ENCODE measurements around the gene CAVIN2. TPM values are rescaled to one million over a fixed set of nuclear protein-coding genes. Genes with fewer than 3 reads are reported as not detected.

Gene CAVIN2
- total and polyA plus RNA-seq, 9 of the 15 experiments (the other 6 are each of a cell fraction or from before 2014, with no cell fraction given), result 20.6 to 92.4 (median 69.0) TPM

- ATAC-seq (no peak), DNase-seq (ENCODE audit: extremely low read depth in 1 of 4, low spot score in 3 of 4) (no peak), FAIRE-seq (no peak)
- intact Hi-C loops (cut with micrococcal nuclease) (no loop called here), in situ Hi-C loops (cut with MboI) (loop anchor here (10.0 kb wide), 1 partner anchor 246 kb away; no protein-coding TSS in a partner anchor)
- H2AFZ ChIP-seq (ENCODE audit: low read depth, low read length), result no peak overlapping the region
- no peaks in the 10 kb centered on the region for H3K36me3 ChIP-seq (ENCODE audit: control insufficient read depth, insufficient read depth, low read length)
- H3K9me1 ChIP-seq (ENCODE audit: control insufficient read depth, insufficient read depth, low read length), result no peaks in the 10 kb centered on the region
- H3K9ac ChIP-seq (ENCODE audit: insufficient read depth in 1 of 2, low read depth in 2 of 2, low read length in 2 of 2), result no peak overlapping the region
- H3K4me1 ChIP-seq (replicated peaks in 1 of 2; ENCODE audit: control insufficient read depth in 2 of 2, insufficient read depth in 2 of 2, low read length in 2 of 2), result peaks cover 0 to 7% of the 10 kb centered on the region in 2 experiments; a peak in 1 of 5 replicates
- WGBS (ENCODE audit: insufficient coverage, low coverage, missing lambda C conversion rate), result 0% methylated on average over 1 of the region's 1 CpG
- POLR2A ChIA-PET, result no interaction called here
- no peaks in the 10 kb centered on the region for H3K79me2 ChIP-seq (ENCODE audit: control insufficient read depth, insufficient read depth, low read length)
- no peak overlapping the region for H3K27ac ChIP-seq (ENCODE audit: extremely low read depth, low read depth, low read length)
- no peak overlapping the region for H3K4me3 ChIP-seq
- BruUV-seq (replicated peaks), result no TSS peak
- CTCF ChIA-PET (ENCODE audit: low intra/inter-chr PET ratio), result no interaction called here
- no peaks in the 10 kb centered on the region for H4K20me1 ChIP-seq (replicated peaks; ENCODE audit: control insufficient read depth, insufficient read depth, low read length)
- H3K9me3 ChIP-seq (replicated peaks; ENCODE audit: control insufficient read depth, insufficient read depth, low read depth, low read length), result no peaks in the 10 kb centered on the region
- peaks cover 0 to 2% of the 10 kb centered on the region in 2 experiments; a peak in 2 of 5 replicates for H3K27me3 ChIP-seq (ENCODE audit: control insufficient read depth in 2 of 2, insufficient read depth in 2 of 2, low read length in 2 of 2)
- TF ChIP-seq CBFA2T3 (IDR thresholded peaks at IDR 0.05) (peak; percentile 60), KDM1A (IDR thresholded peaks at IDR 0.05) (peak; percentile 83 to 85), RCOR1 (IDR thresholded peaks at IDR 0.05; ENCODE audit: borderline replicate concordance in 1 of 2, low read depth in 2 of 2, low read length in 2 of 2) (peak in 1 of 2 experiments; percentile 53; a peak in 2 of 4 replicates), NCOA4 (IDR thresholded peaks at IDR 0.05; ENCODE audit: partially characterized antibody) (no peak), EWSR1 (IDR thresholded peaks at IDR 0.05; ENCODE audit: borderline replicate concordance, low read depth, partially characterized antibody) (no peak), SP2 (IDR thresholded peaks at IDR 0.05; ENCODE audit: extremely low read depth, low read depth, low read length, poor library complexity, severe bottlenecking) (no peak), MCM7 (IDR thresholded peaks at IDR 0.05) (no peak), TRIM24 (IDR thresholded peaks at IDR 0.05) (no peak), CBFA2T2 (conservative IDR thresholded peaks at IDR 0.05) (0 out of 2 replicates have a peak, but pooled peaks have one; percentile 14), ZNF280B (CRISPR knock-in tag; IDR thresholded peaks at IDR 0.05) (no peak)
- H3K4me2 ChIP-seq (ENCODE audit: insufficient read depth, low read length), result no peak overlapping the region
Observed at GRCh38 chr2:191790737-191791136, 56.2 kb downstream of the CAVIN2 start.

Measured in K562 (cell line).